IMR-90 (cell line): ENCODE results near the gene DHX40.

Source experiments
- CEBPB ChIP-seq: IDR thresholded peaks from 2 replicates; pipeline ENCODE4 v1.6.1; 2012; ENCODE audit warnings: low read depth, low read length, improper control_type of control experiment
- CTCF ChIP-seq: conservative IDR thresholded peaks from 2 replicates; pipeline ENCODE4 v1.5.1; 2012; ENCODE audit warnings: mild to moderate bottlenecking, low read depth, low read length, improper control_type of control experiment
- MAFK ChIP-seq: IDR thresholded peaks from 2 replicates; pipeline ENCODE4 v1.6.1; 2012; ENCODE audit warnings: low read depth, low read length, improper control_type of control experiment
- POLR2A ChIP-seq: IDR thresholded peaks from 2 replicates; pipeline ENCODE4 v1.6.1; 2012; ENCODE audit warnings: mild to moderate bottlenecking, low read depth, low read length
- RCOR1 ChIP-seq: IDR thresholded peaks from 2 replicates; pipeline ENCODE4 v1.6.1; 2012; ENCODE audit warnings: mild to moderate bottlenecking, low read length, improper control_type of control experiment; ENCODE audit not compliant: insufficient replicate concordance
- SMC3 ChIP-seq: fragments of 150-350 bp; IDR thresholded peaks from 2 replicates; pipeline ENCODE4 v1.6.1; 2016; ENCODE audit warnings: low read depth, mild to moderate bottlenecking, antibody characterized with exemption, low read length, moderate library complexity

- TF ChIP-seq SMC3: no peak
- no peak for TF ChIP-seq MAFK
- no peak for TF ChIP-seq RCOR1
- TF ChIP-seq CTCF: no peak
- no peak for TF ChIP-seq POLR2A
- TF ChIP-seq CEBPB: no peak
Observed at GRCh38 chr17:59641799-59642484, 76.5 kb downstream of the DHX40 start.
